Psoas muscle (tissue), 8 donors: ENCODE results near the gene ERP44. TPM values are rescaled to one million over a fixed set of nuclear protein-coding genes. Genes with fewer than 3 reads are reported as not detected.
"Not testable (repeated sequence)": the region's sequence is repeated elsewhere in the genome, so short reads cannot be mapped to it uniquely, and the experiment has no call there.

Experiments
- ATAC-seq, 4 donors: fragments of 200-7000 bp; cut with Tn5 transposase; one replicate each; pipeline ENCODE4 v1.9.1; 2020; ENCODE audit warnings: moderate library complexity in 3 of 4, mild to moderate bottlenecking in 2 of 4
- DNase-seq, 2 donors: peaks; one replicate each; pipeline ENCODE4 v3.0.0-alpha.2; 2020
- H3K27ac ChIP-seq: fragments of 200-600 bp; one replicate; pipeline ENCODE4 v1.8.0; 2022
- H3K27me3 ChIP-seq, 3 donors: fragments of 200-600 bp in 1 of 3; one replicate each; pipeline versions ENCODE4 v1.6.1 to v1.8.0; 2013 to 2022; ENCODE audit warnings: low read length in 2 of 3, mild to moderate bottlenecking in 2 of 3, moderate library complexity in 1 of 3; ENCODE audit not compliant: insufficient read depth in 3 of 3
- H3K36me3 ChIP-seq, 2 donors: fragments of 200-600 bp in 1 of 2; one replicate each; pipeline versions ENCODE4 v1.6.1 to v1.8.0; 2013 to 2022; ENCODE audit warnings: low read depth in 1 of 2, mild to moderate bottlenecking in 1 of 2, moderate library complexity in 1 of 2; ENCODE audit not compliant: insufficient read depth in 1 of 2
- H3K4me1 ChIP-seq: fragments of 200-600 bp; one replicate; pipeline ENCODE4 v1.8.0; 2022
- H3K4me3 ChIP-seq: fragments of 200-600 bp; one replicate; pipeline ENCODE4 v1.8.0; 2022; ENCODE audit warnings: mild to moderate bottlenecking
- H3K9me3 ChIP-seq: fragments of 200-600 bp; one replicate; pipeline ENCODE4 v1.8.0; 2022
- CTCF ChIP-seq: fragments of 200-600 bp; IDR thresholded peaks from one replicate; pipeline ENCODE4 v1.8.0; 2022; ENCODE audit warnings: antibody characterized with exemption
- WGBS, 3 donors: extraction: QIAGEN DNeasy Blood & Tissue Kit; methylation state at CpG; one replicate each; pipeline versions ENCODE4 v1.1.6 to v1.1.7; 2013; 5-methylcytosine and 5-hydroxymethylcytosine counted together
- intact Hi-C, 2 donors: fragments of 100-400 bp; cut with DNase I; formaldehyde crosslinking; loops; one replicate each; pipeline versions ENCODE4 v1.11.0 to v1.14.2; 2022
- polyA plus RNA-seq, 3 donors: library from polyadenylated mRNA; stranded (reverse); fragments of 200-250 nt; gene quantifications; one replicate each; pipeline ENCODE4 v1.2.3, GENCODE V29; 2013
- total RNA-seq, 4 donors: library from RNA; stranded (reverse); fragmentation: NEBNext Ultra II Directional in 2 of 4; extraction: Animal tissue kit (Norgen Biotek cat#: 25700) in 2 of 4; gene quantifications; one replicate each; pipeline versions ENCODE4 v1.2.1 to v1.2.4, GENCODE V29; 2021 to 2023
- donor health status: healthy with polysubstance abuse.
- donor health status: DM: no; HTN: no; CAD: no; lungs with moderate emphysema.
- donor health status: Bipolar disorder and iron deficiency.
- donor health status: healthy.
- donor health status: DM: yes; HTN: yes; CAD: no.
- donor health status: DM: no; HTN: no; CAD: no.
- donor health status: DM: no; HTN: no; CAD: no.
- donor health status: DM: yes; HTN: yes; CAD: no.

ERP44 gene
- total and polyA plus RNA-seq, 7 donors = 7.5 to 14.3 (median 10.9) TPM

GRCh38 chr9:100066539-100066938, 32.3 kb downstream of the ERP44 start:
- no peak overlapping the region for H3K27ac ChIP-seq
- H3K9me3 ChIP-seq = no peaks in the 10 kb centered on the region
- ATAC-seq (peak in 1 of 4 donors; percentile 63), DNase-seq (no peak)
- no peak for TF ChIP-seq CTCF
- H3K27me3 ChIP-seq = no peaks in the 10 kb centered on the region
- H3K4me3 ChIP-seq = peak overlapping the region; percentile 14
- intact Hi-C loops = no loop called here
- 33 to 41% (median 35%) methylated on average over 2 of the region's 2 CpGs for WGBS, 3 donors
- H3K36me3 ChIP-seq = no peaks in the 10 kb centered on the region
- H3K4me1 ChIP-seq = peaks cover 21% of the 10 kb centered on the region

- intact Hi-C loops = no loop called here
- no peak for DNase-seq
- no peaks in the 10 kb centered on the region for H3K27me3 ChIP-seq
- H3K36me3 ChIP-seq = no peaks in the 10 kb centered on the region
- no peak overlapping the region for H3K27ac ChIP-seq
- peak in 2 of 4 donors; percentile 40 to 66 for ATAC-seq
- TF ChIP-seq CTCF = no peak
- H3K4me1 ChIP-seq = peaks cover 15% of the 10 kb centered on the region
- H3K9me3 ChIP-seq = no peaks in the 10 kb centered on the region
- 87 to 89% (median 88%) methylated on average over 8 of the region's 8 CpGs for WGBS, 3 donors
- H3K4me3 ChIP-seq = no peak overlapping the region
Observed at GRCh38 chr9:100064872-100065581, 33.8 kb downstream of the ERP44 start.

GRCh38 chr9:100063185-100063584, 35.6 kb downstream of the ERP44 start:
- intact Hi-C loops = no loop called here
- H3K9me3 ChIP-seq = no peaks in the 10 kb centered on the region
- no peaks in the 10 kb centered on the region for H3K27me3 ChIP-seq
- 38 to 52% (median 48%) methylated on average over 3 of the region's 3 CpGs for WGBS, 3 donors
- peaks cover 15% of the 10 kb centered on the region for H3K4me1 ChIP-seq
- no peak overlapping the region for H3K4me3 ChIP-seq
- TF ChIP-seq CTCF = no peak
- no peak for ATAC-seq
- peaks cover 0 to 12% of the 10 kb centered on the region in 2 donors for H3K36me3 ChIP-seq
- no peak for DNase-seq
- no peak overlapping the region for H3K27ac ChIP-seq

GRCh38 chr9:100062683-100063082, 36.1 kb downstream of the ERP44 start:
- ATAC-seq, intact Hi-C loops, H3K27ac ChIP-seq, H3K27me3 ChIP-seq, DNase-seq, H3K4me3 ChIP-seq, H3K9me3 ChIP-seq: not testable (repeated sequence)
- 91 to 94% (median 93%) methylated on average over 1 of the region's 1 CpG for WGBS, 3 donors
- Histone ChIP-seq H3K36me3 (peaks cover 0 to 17% of the 10 kb centered on the region in 2 donors), H3K4me1 (peaks cover 15% of the 10 kb centered on the region)

GRCh38 chr9:100058699-100059579, 39.9 kb downstream of the ERP44 start:
- DNase-seq (no peak), ATAC-seq (no peak)
- no peaks in the 10 kb centered on the region for H3K9me3 ChIP-seq
- intact Hi-C loops = no loop called here
- H3K36me3 ChIP-seq = peaks cover 0 to 29% of the 10 kb centered on the region in 2 donors
- H3K4me3 ChIP-seq = no peak overlapping the region
- H3K4me1 ChIP-seq = no peaks in the 10 kb centered on the region
- TF ChIP-seq CTCF = no peak
- WGBS, 3 donors = 95 to 97% (median 95%) methylated on average over 4 of the region's 4 CpGs
- H3K27me3 ChIP-seq = no peaks in the 10 kb centered on the region
- no peak overlapping the region for H3K27ac ChIP-seq
